Uterus (tissue), 4 donors: ENCODE measurements around the gene PGAP2. TPM values are rescaled to one million over a fixed set of nuclear protein-coding genes. Genes with fewer than 3 reads are reported as not detected.

Experiments used
- DNase-seq, 2 donors: peaks; one replicate each; pipeline ENCODE4 v3.0.0-alpha.2; 2019 to 2020
- H3K27ac ChIP-seq, 2 donors: fragments of 200-600 bp; sonication (generic); 1 replicate in 1 of 2; 2 replicates in 1 of 2; pipeline ENCODE4 v1.5.1; 2016 to 2018
- H3K27me3 ChIP-seq, 2 donors: fragments of 200-600 bp; sonication (generic); one replicate each; pipeline ENCODE4 v1.5.1; 2018 to 2019; ENCODE audit warnings: control low read depth in 1 of 2
- H3K36me3 ChIP-seq, 2 donors: fragments of 200-600 bp; sonication (generic); one replicate each; pipeline ENCODE4 v1.5.1; 2019; ENCODE audit warnings: control low read depth in 1 of 2
- H3K4me1 ChIP-seq, 2 donors: fragments of 200-600 bp; sonication (generic); one replicate each; pipeline ENCODE4 v1.5.1; 2018 to 2019; ENCODE audit warnings: control low read depth in 1 of 2
- H3K4me3 ChIP-seq, 2 donors: fragments of 200-600 bp; sonication (generic); 1 replicate in 1 of 2; 2 replicates in 1 of 2; pipeline ENCODE4 v1.5.1; 2018 to 2019; ENCODE audit warnings: mild to moderate bottlenecking in 1 of 2
- H3K9me3 ChIP-seq, 2 donors: fragments of 200-600 bp; sonication (generic); one replicate each; pipeline ENCODE4 v1.5.1; 2019; ENCODE audit warnings: control low read depth in 1 of 2
- POLR2A ChIP-seq, 2 donors: fragments of 450-650 bp; IDR thresholded peaks; one replicate each; pipeline ENCODE4 v1.6.1; 2016; ENCODE audit warnings: antibody characterized with exemption in 2 of 2, mild to moderate bottlenecking in 1 of 2, moderate library complexity in 1 of 2
- intact Hi-C: fragments of 100-400 bp; cut with DNase I; formaldehyde crosslinking; loops from one replicate; pipeline ENCODE4 v1.15.1; 2023; ENCODE audit warnings: low total_unique reads
- total RNA-seq, 4 donors: library from RNA; depleted of rRNA in 3 of 4; stranded (reverse); fragments of >200 nt in 3 of 4; gene quantifications; one replicate each; pipeline versions ENCODE4 v1.1.0 to v1.2.4, GENCODE V29; 2014 to 2023
- TF ChIP-seq, protein P1 (sequence below), 4 experiments: fragments of 200-600 bp in 2 of 4; fragments of 450-650 bp in 2 of 4; sonication (generic) in 2 of 4; IDR thresholded peaks; one replicate each; pipeline ENCODE4 v1.5.1; 2016 to 2019; ENCODE audit warnings: antibody characterized with exemption in 4 of 4, mild to moderate bottlenecking in 2 of 4, moderate library complexity in 1 of 4
- donor health status: DM: yes; HTN: yes; CAD: no.

PGAP2 gene
- total RNA-seq, 4 donors from 2014 or later = 12.2 to 16.5 (median 13.8) TPM; not detected in 1

DNA sequence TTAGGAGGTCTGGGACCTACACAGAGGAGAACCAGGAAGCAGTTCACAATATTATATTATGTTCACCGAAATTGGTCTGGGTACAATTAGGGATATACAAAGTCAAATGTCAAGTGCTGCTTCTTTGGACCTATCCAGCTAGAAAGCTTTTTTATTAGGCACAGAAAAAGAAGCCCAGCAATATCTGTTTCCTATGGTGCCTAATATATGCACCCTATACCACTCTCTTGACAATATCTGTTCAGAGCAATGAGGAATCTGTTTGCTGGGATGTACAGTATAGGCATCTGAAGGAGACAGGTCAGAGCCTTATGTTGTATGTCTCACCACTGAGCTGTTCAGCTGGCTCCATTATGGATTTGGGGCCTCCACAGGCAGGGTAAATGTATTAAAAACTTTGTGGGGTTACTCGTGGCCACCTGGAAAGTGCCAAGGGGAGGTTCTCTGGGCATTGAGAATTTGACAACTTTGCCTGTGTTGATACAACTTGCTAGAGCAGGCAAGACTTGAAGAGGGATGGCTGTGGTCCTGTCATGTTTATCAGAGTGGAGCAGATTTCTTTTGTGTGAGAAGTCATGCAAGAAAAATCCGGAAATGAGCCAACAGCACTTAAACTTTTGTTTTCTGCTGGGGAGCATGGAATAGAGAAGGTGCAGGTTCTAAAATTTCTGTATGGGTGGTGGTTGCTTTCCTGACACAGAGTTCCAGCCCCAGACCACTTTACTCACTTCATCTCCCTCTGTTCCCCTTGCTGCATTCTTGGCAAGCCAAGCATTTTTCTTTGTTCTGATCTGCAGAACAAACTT is 57.2 kb downstream of the PGAP2 start:
- peak overlapping the region; percentile 66 to 83 for H3K27ac ChIP-seq
- no peak for DNase-seq
- H3K36me3 ChIP-seq = no peaks in the 10 kb centered on the region
- no peaks in the 10 kb centered on the region for H3K27me3 ChIP-seq
- TF ChIP-seq, protein P1, sequence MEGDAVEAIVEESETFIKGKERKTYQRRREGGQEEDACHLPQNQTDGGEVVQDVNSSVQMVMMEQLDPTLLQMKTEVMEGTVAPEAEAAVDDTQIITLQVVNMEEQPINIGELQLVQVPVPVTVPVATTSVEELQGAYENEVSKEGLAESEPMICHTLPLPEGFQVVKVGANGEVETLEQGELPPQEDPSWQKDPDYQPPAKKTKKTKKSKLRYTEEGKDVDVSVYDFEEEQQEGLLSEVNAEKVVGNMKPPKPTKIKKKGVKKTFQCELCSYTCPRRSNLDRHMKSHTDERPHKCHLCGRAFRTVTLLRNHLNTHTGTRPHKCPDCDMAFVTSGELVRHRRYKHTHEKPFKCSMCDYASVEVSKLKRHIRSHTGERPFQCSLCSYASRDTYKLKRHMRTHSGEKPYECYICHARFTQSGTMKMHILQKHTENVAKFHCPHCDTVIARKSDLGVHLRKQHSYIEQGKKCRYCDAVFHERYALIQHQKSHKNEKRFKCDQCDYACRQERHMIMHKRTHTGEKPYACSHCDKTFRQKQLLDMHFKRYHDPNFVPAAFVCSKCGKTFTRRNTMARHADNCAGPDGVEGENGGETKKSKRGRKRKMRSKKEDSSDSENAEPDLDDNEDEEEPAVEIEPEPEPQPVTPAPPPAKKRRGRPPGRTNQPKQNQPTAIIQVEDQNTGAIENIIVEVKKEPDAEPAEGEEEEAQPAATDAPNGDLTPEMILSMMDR (IDR thresholded peaks at IDR 0.05) = no peak
- no peak for TF ChIP-seq POLR2A (IDR thresholded peaks at IDR 0.05)
- H3K4me1 ChIP-seq = peaks cover 4 to 9% of the 10 kb centered on the region in 2 donors
- no peak overlapping the region for H3K4me3 ChIP-seq
- intact Hi-C loops = no loop called here
- H3K9me3 ChIP-seq = no peaks in the 10 kb centered on the region

DNA sequence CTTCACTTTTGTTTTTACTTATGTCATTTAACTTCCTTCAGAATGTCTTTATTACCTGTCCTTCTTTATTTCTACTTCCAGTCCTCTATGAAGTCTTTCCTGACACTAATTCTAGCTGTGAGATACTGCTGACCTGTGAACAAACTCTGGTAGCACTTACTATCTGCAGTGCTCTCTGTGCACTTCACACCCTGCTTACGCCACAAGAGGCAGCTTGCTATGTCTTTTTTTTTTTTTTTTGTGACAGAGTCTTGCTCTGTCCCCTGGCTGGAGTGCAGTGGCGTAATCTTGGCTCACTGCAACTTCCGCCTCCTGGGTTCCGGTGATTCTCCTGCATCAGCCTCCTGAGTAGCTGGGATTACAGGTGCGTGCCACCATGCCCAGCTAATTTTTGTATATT is 57.8 kb downstream of the PGAP2 start:
- peak overlapping the region; percentile 66 to 83 for H3K27ac ChIP-seq
- no peak overlapping the region for H3K4me3 ChIP-seq
- H3K9me3 ChIP-seq = no peaks in the 10 kb centered on the region
- no peak for TF ChIP-seq POLR2A (IDR thresholded peaks at IDR 0.05)
- TF ChIP-seq, protein P1 (IDR thresholded peaks at IDR 0.05) = no peak
- DNase-seq = no peak
- H3K4me1 ChIP-seq = peaks cover 4 to 9% of the 10 kb centered on the region in 2 donors
- intact Hi-C loops = no loop called here
- no peaks in the 10 kb centered on the region for H3K36me3 ChIP-seq
- no peaks in the 10 kb centered on the region for H3K27me3 ChIP-seq

DNA sequence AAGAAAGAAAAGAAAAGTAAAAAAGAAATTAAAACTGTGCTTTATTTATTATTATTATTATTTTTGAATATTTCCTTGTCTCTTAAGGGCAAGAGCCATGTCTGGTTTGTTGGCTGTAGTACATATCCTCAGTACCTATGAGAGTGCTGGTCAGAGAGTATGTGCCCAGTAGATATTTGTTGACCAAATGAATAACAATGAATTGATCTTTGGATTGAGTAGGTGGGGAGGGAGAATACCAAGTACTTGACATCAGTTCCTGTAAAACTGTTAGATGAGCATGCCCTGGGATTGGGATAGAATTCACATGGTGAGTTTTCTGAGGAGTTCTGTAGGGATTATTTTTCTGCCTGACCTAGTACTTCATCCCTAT is 58.5 kb downstream of the PGAP2 start:
- Histone ChIP-seq H3K9me3 (no peaks in the 10 kb centered on the region), H3K36me3 (no peaks in the 10 kb centered on the region), H3K4me3 (no peak overlapping the region), H3K27ac (peak overlapping the region; percentile 66 to 83), H3K27me3 (no peaks in the 10 kb centered on the region), H3K4me1 (peaks cover 4 to 9% of the 10 kb centered on the region in 2 donors)
- no peak for TF ChIP-seq POLR2A (IDR thresholded peaks at IDR 0.05)
- TF ChIP-seq, protein P1 (IDR thresholded peaks at IDR 0.05) = no peak
- no peak for DNase-seq
- intact Hi-C loops = no loop called here

DNA sequence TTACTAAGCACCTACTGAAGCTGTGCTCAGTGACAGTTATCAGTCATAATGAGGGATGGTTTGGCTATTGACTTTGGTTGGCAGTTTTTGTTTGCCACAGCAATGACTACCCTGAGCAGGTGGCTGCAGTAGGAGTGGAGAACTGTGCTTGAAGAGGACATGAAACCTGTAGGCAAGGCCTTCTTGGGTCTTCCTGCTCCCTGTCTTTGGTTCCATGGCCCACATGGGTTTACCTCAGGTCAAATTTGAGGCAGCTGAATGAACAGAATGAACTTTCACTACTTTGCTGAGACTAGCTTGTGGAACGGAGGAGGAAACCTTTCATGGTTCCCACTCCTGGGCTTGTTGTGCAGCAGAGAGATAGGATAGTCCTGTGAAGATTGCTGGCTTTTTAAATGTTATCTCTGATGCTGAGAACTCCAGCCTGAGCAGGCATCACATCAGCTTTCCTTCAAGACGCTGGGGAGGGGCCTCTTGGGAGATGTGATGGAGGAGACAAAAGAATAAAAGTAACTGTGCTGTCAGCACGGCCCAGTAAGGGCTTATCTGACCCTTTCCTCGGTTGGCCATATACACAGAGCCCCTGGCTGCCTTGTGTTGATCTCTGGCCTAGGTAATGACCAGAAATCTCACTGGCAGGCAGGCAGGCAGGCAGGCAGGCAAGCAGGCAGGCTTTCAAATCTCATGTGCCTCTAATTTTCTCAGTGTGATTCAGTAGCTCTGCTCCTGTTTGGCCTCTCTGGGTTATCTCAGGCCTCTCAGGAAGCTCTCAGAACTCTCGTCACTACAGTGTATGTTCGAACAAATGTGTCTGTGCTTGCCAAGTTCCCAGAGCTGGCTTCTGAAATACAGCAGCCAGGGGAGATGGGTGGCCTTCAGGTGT is 59.1 kb downstream of the PGAP2 start:
- Histone ChIP-seq H3K4me3 (no peak overlapping the region), H3K27ac (peak overlapping the region; percentile 16 to 83), H3K27me3 (no peaks in the 10 kb centered on the region), H3K36me3 (no peaks in the 10 kb centered on the region), H3K4me1 (peaks cover 4 to 9% of the 10 kb centered on the region in 2 donors), H3K9me3 (no peaks in the 10 kb centered on the region)
- intact Hi-C loops = no loop called here
- TF ChIP-seq, protein P1 (IDR thresholded peaks at IDR 0.05) = no peak
- peak in 1 of 2 donors; percentile 18 for TF ChIP-seq POLR2A (IDR thresholded peaks at IDR 0.05)
- peak in 1 of 2 donors; percentile 19 for DNase-seq
